HG02973 (cell line): Measurements from ENCODE around the gene CAMKMT.

ENCODE experiments used
- ATAC-seq: cut with Tn5 transposase; IDR thresholded peaks from one replicate; pipeline ENCODE4 v1.9.1; 2021; ENCODE audit warnings: moderate library complexity; ENCODE audit not compliant: unreplicated experiment

The CAMKMT gene

GRCh38 chr2:44789446-44789845 is 427.7 kb downstream of the CAMKMT start:
- ATAC-seq, result no peak

- no peak for ATAC-seq
These were observed 428.4 kb downstream of the CAMKMT start for GRCh38 chr2:44789971-44790721.

GRCh38 chr2:44793322-44793870 is 431.6 kb downstream of the CAMKMT start:
- no peak for ATAC-seq

- no peak for ATAC-seq
These were observed 435.0 kb downstream of the CAMKMT start for GRCh38 chr2:44796771-44797170.

- no peak for ATAC-seq
These were observed 436.5 kb downstream of the CAMKMT start for GRCh38 chr2:44798139-44798659.

- no peak for ATAC-seq
These were observed 437.4 kb downstream of the CAMKMT start for GRCh38 chr2:44799105-44799504.

GRCh38 chr2:44799754-44800153 is 438.0 kb downstream of the CAMKMT start:
- no peak for ATAC-seq

GRCh38 chr2:44801289-44801840 is 439.6 kb downstream of the CAMKMT start:
- no peak for ATAC-seq

GRCh38 chr2:44801841-44802776 is 440.4 kb downstream of the CAMKMT start:
- ATAC-seq, result no peak

- ATAC-seq, result no peak
These were observed 441.2 kb downstream of the CAMKMT start for GRCh38 chr2:44802777-44803424.

- ATAC-seq, result no peak
These were observed 442.9 kb downstream of the CAMKMT start for GRCh38 chr2:44804406-44805265.

- ATAC-seq, result no peak
These were observed 443.9 kb downstream of the CAMKMT start for GRCh38 chr2:44805401-44806235.

- no peak for ATAC-seq
These were observed 445.7 kb downstream of the CAMKMT start for GRCh38 chr2:44807201-44808025.

GRCh38 chr2:44810892-44811530 is 449.3 kb downstream of the CAMKMT start:
- no peak for ATAC-seq

- ATAC-seq, result no peak
These were observed 451.4 kb downstream of the CAMKMT start for GRCh38 chr2:44813165-44813564.

GRCh38 chr2:44813658-44814057 is 451.9 kb downstream of the CAMKMT start:
- no peak for ATAC-seq

GRCh38 chr2:44817256-44817655 is 455.5 kb downstream of the CAMKMT start:
- no peak for ATAC-seq
